ENCODE data around the gene OXLD1.
A peak's percentile ranks its signal among the peaks of the same experiment; 100 is the strongest.

The OXLD1 gene

GRCh38 chr17:81650951-81651350, 15.5 kb downstream of the OXLD1 start (continued):
- TF ChIP-seq ZNF341 (tag by site-specific recombination; IDR thresholded peaks at IDR 0.05; ENCODE audit: low read depth) (no peak), KLF10 (tag by site-specific recombination; IDR thresholded peaks at IDR 0.05) (no peak), ZNF514 (tag by site-specific recombination; IDR thresholded peaks at IDR 0.05) (no peak), ZNF501 (tag by site-specific recombination; IDR thresholded peaks at IDR 0.05) (no peak), ZSCAN30 (tag by site-specific recombination; IDR thresholded peaks at IDR 0.05) (no peak), RBAK (tag by site-specific recombination; IDR thresholded peaks at IDR 0.05) (no peak), ZNF585B (tag by site-specific recombination; IDR thresholded peaks at IDR 0.05) (no peak), ZNF266 (tag by site-specific recombination; IDR thresholded peaks at IDR 0.05; ENCODE audit: low read depth) (no peak), ZNF48 (tag by site-specific recombination; IDR thresholded peaks at IDR 0.05) (no peak), ZBTB8A (tag by site-specific recombination; IDR thresholded peaks at IDR 0.05) (0 out of 2 replicates have a peak, but pooled peaks have one; percentile 28), ZNF18 (tag by site-specific recombination; IDR thresholded peaks at IDR 0.05) (no peak), ZNF248 (tag by site-specific recombination; IDR thresholded peaks at IDR 0.05) (no peak), ZNF423 (tag by site-specific recombination; IDR thresholded peaks at IDR 0.05) (no peak), ZBTB10 (tag by site-specific recombination; IDR thresholded peaks at IDR 0.05) (no peak), WT1 (tag by site-specific recombination; IDR thresholded peaks at IDR 0.05) (no peak), ZNF626 (tag by site-specific recombination; IDR thresholded peaks at IDR 0.05) (no peak), ZNF362 (tag by site-specific recombination; IDR thresholded peaks at IDR 0.05) (no peak), ZNF335 (tag by site-specific recombination; conservative IDR thresholded peaks at IDR 0.05) (no peak), ZNF24 (tag by site-specific recombination; IDR thresholded peaks at IDR 0.05) (no peak), PRDM2 (tag by site-specific recombination; IDR thresholded peaks at IDR 0.05; ENCODE audit: borderline replicate concordance) (no peak), ZNF394 (tag by site-specific recombination; IDR thresholded peaks at IDR 0.05; ENCODE audit: borderline replicate concordance) (no peak), GLIS1 (tag by site-specific recombination; IDR thresholded peaks at IDR 0.05) (peak; percentile 43), ZNF658 (tag by site-specific recombination; IDR thresholded peaks at IDR 0.05) (no peak)
- TF ChIP-seq, protein P1, sequence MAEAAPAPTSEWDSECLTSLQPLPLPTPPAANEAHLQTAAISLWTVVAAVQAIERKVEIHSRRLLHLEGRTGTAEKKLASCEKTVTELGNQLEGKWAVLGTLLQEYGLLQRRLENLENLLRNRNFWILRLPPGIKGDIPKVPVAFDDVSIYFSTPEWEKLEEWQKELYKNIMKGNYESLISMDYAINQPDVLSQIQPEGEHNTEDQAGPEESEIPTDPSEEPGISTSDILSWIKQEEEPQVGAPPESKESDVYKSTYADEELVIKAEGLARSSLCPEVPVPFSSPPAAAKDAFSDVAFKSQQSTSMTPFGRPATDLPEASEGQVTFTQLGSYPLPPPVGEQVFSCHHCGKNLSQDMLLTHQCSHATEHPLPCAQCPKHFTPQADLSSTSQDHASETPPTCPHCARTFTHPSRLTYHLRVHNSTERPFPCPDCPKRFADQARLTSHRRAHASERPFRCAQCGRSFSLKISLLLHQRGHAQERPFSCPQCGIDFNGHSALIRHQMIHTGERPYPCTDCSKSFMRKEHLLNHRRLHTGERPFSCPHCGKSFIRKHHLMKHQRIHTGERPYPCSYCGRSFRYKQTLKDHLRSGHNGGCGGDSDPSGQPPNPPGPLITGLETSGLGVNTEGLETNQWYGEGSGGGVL (tag by site-specific recombination; IDR thresholded peaks at IDR 0.05), result 0 out of 2 replicates have a peak, but pooled peaks have one; percentile 33
- TF ChIP-seq, protein P2, sequence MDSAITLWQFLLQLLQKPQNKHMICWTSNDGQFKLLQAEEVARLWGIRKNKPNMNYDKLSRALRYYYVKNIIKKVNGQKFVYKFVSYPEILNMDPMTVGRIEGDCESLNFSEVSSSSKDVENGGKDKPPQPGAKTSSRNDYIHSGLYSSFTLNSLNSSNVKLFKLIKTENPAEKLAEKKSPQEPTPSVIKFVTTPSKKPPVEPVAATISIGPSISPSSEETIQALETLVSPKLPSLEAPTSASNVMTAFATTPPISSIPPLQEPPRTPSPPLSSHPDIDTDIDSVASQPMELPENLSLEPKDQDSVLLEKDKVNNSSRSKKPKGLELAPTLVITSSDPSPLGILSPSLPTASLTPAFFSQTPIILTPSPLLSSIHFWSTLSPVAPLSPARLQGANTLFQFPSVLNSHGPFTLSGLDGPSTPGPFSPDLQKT (IDR thresholded peaks at IDR 0.05; ENCODE audit: borderline replicate concordance, low read depth, low read length), result no peak
- TF ChIP-seq, protein P3, sequence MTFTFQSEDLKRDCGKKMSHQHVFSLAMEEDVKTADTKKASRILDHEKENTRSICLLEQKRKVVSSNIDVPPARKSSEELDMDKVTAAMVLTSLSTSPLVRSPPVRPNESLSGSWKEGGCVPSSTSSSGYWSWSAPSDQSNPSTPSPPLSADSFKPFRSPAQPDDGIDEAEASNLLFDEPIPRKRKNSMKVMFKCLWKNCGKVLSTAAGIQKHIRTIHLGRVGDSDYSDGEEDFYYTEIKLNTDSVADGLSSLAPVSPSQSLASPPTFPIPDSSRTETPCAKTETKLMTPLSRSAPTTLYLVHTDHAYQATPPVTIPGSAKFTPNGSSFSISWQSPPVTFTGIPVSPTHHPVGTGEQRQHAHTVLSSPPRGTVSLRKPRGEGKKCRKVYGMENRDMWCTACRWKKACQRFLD (tag by site-specific recombination; IDR thresholded peaks at IDR 0.05), result no peak
